ENCODE data around the gene SPATA6L. TPM values are rescaled to one million over a fixed set of nuclear protein-coding genes. Genes with fewer than 3 reads are reported as not detected.

Gene SPATA6L
- total and polyA plus RNA-seq, 9 of the 15 experiments (the other 6 are each of a cell fraction or from before 2014, with no cell fraction given): 0.03 to 1.00 (median 0.08) TPM; not detected in 4

- TF ChIP-seq, protein P1, sequence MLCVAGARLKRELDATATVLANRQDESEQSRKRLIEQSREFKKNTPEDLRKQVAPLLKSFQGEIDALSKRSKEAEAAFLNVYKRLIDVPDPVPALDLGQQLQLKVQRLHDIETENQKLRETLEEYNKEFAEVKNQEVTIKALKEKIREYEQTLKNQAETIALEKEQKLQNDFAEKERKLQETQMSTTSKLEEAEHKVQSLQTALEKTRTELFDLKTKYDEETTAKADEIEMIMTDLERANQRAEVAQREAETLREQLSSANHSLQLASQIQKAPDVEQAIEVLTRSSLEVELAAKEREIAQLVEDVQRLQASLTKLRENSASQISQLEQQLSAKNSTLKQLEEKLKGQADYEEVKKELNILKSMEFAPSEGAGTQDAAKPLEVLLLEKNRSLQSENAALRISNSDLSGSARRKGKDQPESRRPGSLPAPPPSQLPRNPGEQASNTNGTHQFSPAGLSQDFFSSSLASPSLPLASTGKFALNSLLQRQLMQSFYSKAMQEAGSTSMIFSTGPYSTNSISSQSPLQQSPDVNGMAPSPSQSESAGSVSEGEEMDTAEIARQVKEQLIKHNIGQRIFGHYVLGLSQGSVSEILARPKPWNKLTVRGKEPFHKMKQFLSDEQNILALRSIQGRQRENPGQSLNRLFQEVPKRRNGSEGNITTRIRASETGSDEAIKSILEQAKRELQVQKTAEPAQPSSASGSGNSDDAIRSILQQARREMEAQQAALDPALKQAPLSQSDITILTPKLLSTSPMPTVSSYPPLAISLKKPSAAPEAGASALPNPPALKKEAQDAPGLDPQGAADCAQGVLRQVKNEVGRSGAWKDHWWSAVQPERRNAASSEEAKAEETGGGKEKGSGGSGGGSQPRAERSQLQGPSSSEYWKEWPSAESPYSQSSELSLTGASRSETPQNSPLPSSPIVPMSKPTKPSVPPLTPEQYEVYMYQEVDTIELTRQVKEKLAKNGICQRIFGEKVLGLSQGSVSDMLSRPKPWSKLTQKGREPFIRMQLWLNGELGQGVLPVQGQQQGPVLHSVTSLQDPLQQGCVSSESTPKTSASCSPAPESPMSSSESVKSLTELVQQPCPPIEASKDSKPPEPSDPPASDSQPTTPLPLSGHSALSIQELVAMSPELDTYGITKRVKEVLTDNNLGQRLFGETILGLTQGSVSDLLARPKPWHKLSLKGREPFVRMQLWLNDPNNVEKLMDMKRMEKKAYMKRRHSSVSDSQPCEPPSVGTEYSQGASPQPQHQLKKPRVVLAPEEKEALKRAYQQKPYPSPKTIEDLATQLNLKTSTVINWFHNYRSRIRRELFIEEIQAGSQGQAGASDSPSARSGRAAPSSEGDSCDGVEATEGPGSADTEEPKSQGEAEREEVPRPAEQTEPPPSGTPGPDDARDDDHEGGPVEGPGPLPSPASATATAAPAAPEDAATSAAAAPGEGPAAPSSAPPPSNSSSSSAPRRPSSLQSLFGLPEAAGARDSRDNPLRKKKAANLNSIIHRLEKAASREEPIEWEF (CRISPR knock-in tag; IDR thresholded peaks at IDR 0.05): no peak
- TF ChIP-seq ZKSCAN1 (IDR thresholded peaks at IDR 0.05; ENCODE audit: low read depth, low read length) (peak; percentile 1; the same call in 1 of the 2 replicates), C11orf30 (IDR thresholded peaks at IDR 0.05; ENCODE audit: low read depth) (no peak), SRSF3 (IDR thresholded peaks at IDR 0.05; ENCODE audit: insufficient read depth, low read length) (no peak), CXXC5 (CRISPR knock-in tag; IDR thresholded peaks at IDR 0.05) (peak; percentile 31; the same call in 1 of the 2 replicates), GTF2A2 (tag; IDR thresholded peaks at IDR 0.05) (no peak), SAP30 (IDR thresholded peaks at IDR 0.05; ENCODE audit: borderline replicate concordance, insufficient read depth, low read depth, low read length, poor library complexity, severe bottlenecking) (peak; percentile 54), TEAD4 (IDR thresholded peaks at IDR 0.05; ENCODE audit: low read length) (0 out of 2 replicates have a peak, but pooled peaks have one; percentile 23), TEAD4 (CRISPR knock-in tag; IDR thresholded peaks at IDR 0.05; ENCODE audit: borderline replicate concordance) (no peak), CTCF (IDR thresholded peaks at IDR 0.05 in 2 of 3, conservative IDR thresholded peaks at IDR 0.05 in 1 of 3; ENCODE audit: insufficient read depth in 2 of 3, low read depth in 1 of 3, low read length in 3 of 3) (peak; percentile 53 to 75 (median 73)), BACH1 (tag; IDR thresholded peaks at IDR 0.05) (no peak), ASH1L (IDR thresholded peaks at IDR 0.05; ENCODE audit: borderline replicate concordance, low read depth, partially characterized antibody) (no peak), ETV1 (tag; conservative IDR thresholded peaks at IDR 0.05; ENCODE audit: low read depth) (peak; percentile 52; the same call in 1 of the 2 replicates)
- TF ChIP-seq, protein P2, sequence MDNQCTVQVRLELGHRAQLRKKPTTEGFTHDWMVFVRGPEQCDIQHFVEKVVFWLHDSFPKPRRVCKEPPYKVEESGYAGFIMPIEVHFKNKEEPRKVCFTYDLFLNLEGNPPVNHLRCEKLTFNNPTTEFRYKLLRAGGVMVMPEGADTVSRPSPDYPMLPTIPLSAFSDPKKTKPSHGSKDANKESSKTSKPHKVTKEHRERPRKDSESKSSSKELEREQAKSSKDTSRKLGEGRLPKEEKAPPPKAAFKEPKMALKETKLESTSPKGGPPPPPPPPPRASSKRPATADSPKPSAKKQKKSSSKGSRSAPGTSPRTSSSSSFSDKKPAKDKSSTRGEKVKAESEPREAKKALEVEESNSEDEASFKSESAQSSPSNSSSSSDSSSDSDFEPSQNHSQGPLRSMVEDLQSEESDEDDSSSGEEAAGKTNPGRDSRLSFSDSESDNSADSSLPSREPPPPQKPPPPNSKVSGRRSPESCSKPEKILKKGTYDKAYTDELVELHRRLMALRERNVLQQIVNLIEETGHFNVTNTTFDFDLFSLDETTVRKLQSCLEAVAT (IDR thresholded peaks at IDR 0.05): no peak
- TF ChIP-seq, protein P3, sequence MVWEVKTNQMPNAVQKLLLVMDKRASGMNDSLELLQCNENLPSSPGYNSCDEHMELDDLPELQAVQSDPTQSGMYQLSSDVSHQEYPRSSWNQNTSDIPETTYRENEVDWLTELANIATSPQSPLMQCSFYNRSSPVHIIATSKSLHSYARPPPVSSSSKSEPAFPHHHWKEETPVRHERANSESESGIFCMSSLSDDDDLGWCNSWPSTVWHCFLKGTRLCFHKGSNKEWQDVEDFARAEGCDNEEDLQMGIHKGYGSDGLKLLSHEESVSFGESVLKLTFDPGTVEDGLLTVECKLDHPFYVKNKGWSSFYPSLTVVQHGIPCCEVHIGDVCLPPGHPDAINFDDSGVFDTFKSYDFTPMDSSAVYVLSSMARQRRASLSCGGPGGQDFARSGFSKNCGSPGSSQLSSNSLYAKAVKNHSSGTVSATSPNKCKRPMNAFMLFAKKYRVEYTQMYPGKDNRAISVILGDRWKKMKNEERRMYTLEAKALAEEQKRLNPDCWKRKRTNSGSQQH (CRISPR knock-in tag; IDR thresholded peaks at IDR 0.05): no peak
Measured at GRCh38 chr9:4662108-4662988, 3.9 kb downstream of the SPATA6L start, which contains the start of gene PLPP6 (continued).

Measured in K562 (cell line).